Dermis blood vessel endothelial cell (primary cell): ENCODE measurements around the gene RER1. TPM values are rescaled to one million over a fixed set of nuclear protein-coding genes. Genes with fewer than 3 reads are reported as not detected.

Experiments
- DNase-seq: peaks from one replicate; pipeline ENCODE4 v3.0.0; 2010
- total RNA-seq: library from RNA; depleted of rRNA; stranded (reverse); fragments of >200 nt; gene quantifications from 2 replicates; pipeline ENCODE4 v1.2.3, GENCODE V29; 2014

The RER1 gene
- total RNA-seq, 1 donor from 2014 or later = 62.6 TPM

- peak; percentile 22 for DNase-seq
Observed at GRCh38 chr1:2392686-2393085, 1.0 kb downstream of the RER1 start.

- DNase-seq = no peak
Observed at GRCh38 chr1:2393471-2393877, 1.8 kb downstream of the RER1 start.

- DNase-seq = no peak
Observed at GRCh38 chr1:2394220-2394619, 2.6 kb downstream of the RER1 start.

- no peak for DNase-seq
Observed at GRCh38 chr1:2394761-2395160, 3.1 kb downstream of the RER1 start.

GRCh38 chr1:2395245-2395644 lies 3.6 kb downstream of the RER1 start:
- no peak for DNase-seq

- no peak for DNase-seq
Observed at GRCh38 chr1:2396059-2396458, 4.4 kb downstream of the RER1 start.

- DNase-seq = no peak
Observed at GRCh38 chr1:2396476-2396875, 4.8 kb downstream of the RER1 start.

GRCh38 chr1:2397007-2397679 lies 5.5 kb downstream of the RER1 start:
- DNase-seq = no peak

GRCh38 chr1:2398871-2399270 lies 7.2 kb downstream of the RER1 start:
- DNase-seq = no peak

GRCh38 chr1:2399890-2400575 lies 8.4 kb downstream of the RER1 start:
- no peak for DNase-seq

GRCh38 chr1:2400576-2400909 lies 8.9 kb downstream of the RER1 start:
- DNase-seq = no peak

GRCh38 chr1:2400950-2401649 lies 9.5 kb downstream of the RER1 start:
- DNase-seq = no peak

- no peak for DNase-seq
Observed at GRCh38 chr1:2402420-2402819, 10.8 kb downstream of the RER1 start.

GRCh38 chr1:2403273-2403672 lies 11.6 kb downstream of the RER1 start:
- DNase-seq = no peak

GRCh38 chr1:2404142-2404889 lies 12.7 kb downstream of the RER1 start:
- no peak for DNase-seq

- no peak for DNase-seq
Observed at GRCh38 chr1:2404890-2405511, 13.4 kb downstream of the RER1 start.

GRCh38 chr1:2405588-2406295 lies 14.1 kb downstream of the RER1 start:
- DNase-seq = peak; percentile 24

GRCh38 chr1:2406451-2407041 lies 14.9 kb downstream of the RER1 start:
- DNase-seq = no peak

GRCh38 chr1:2407166-2407990 lies 15.7 kb downstream of the RER1 start:
- no peak for DNase-seq

GRCh38 chr1:2407991-2408275 lies 16.3 kb downstream of the RER1 start:
- no peak for DNase-seq

GRCh38 chr1:2408456-2408855 lies 16.8 kb downstream of the RER1 start:
- no peak for DNase-seq
